Natural killer cell (primary cell): ENCODE data around the gene DUSP2. TPM values are rescaled to one million over a fixed set of nuclear protein-coding genes. Genes with fewer than 3 reads are reported as not detected.

Experiments used
- ATAC-seq, 3 donors: fragments of 150-1000 bp in 2 of 3; fragments of 200-7000 bp in 1 of 3; cut with Tn5 transposase; 1 replicate in 1 of 3; 2 replicates in 2 of 3; pipeline ENCODE4 v1.10.0; 2021; ENCODE audit warnings: mild to moderate bottlenecking in 2 of 3, moderate library complexity in 2 of 3
- DNase-seq, 2 donors: peaks; one replicate each; pipeline versions ENCODE4 v3.0.0 to v3.0.0-alpha.2; 2013 to 2021; ENCODE audit warnings: mixed read lengths in 1 of 2
- H3K27ac ChIP-seq: one replicate; pipeline ENCODE4 v1.5.1; 2013; ENCODE audit warnings: mild to moderate bottlenecking, low read length
- H3K27me3 ChIP-seq: one replicate; pipeline ENCODE4 v1.6.1; 2013; ENCODE audit warnings: low read length; ENCODE audit not compliant: control insufficient read depth, insufficient read depth
- H3K36me3 ChIP-seq: one replicate; pipeline ENCODE4 v1.6.1; 2013; ENCODE audit warnings: low read length; ENCODE audit not compliant: control insufficient read depth, insufficient read depth
- H3K4me1 ChIP-seq: one replicate; pipeline ENCODE4 v1.6.1; 2013; ENCODE audit warnings: low read length; ENCODE audit not compliant: control insufficient read depth, insufficient read depth
- H3K4me3 ChIP-seq: one replicate; pipeline ENCODE4 v1.5.1; 2013; ENCODE audit warnings: low read length
- H3K9me3 ChIP-seq: one replicate; pipeline ENCODE4 v1.6.1; 2013; ENCODE audit warnings: low read length; ENCODE audit not compliant: control insufficient read depth, insufficient read depth
- H3K27ac Mint-ChIP-seq, 2 donors: one replicate each; pipeline ENCODE4 v1.8.0; 2022; ENCODE audit warnings: mild to moderate bottlenecking in 2 of 2, mixed read lengths in 2 of 2, moderate library complexity in 1 of 2
- H3K27me3 Mint-ChIP-seq, 2 donors: one replicate each; pipeline ENCODE4 v1.8.0; 2022; ENCODE audit warnings: low read depth in 2 of 2, mixed read lengths in 2 of 2
- H3K36me3 Mint-ChIP-seq: one replicate; pipeline ENCODE4 v1.8.0; 2022; ENCODE audit warnings: mixed read lengths
- H3K4me1 Mint-ChIP-seq, 2 donors: one replicate each; pipeline ENCODE4 v1.8.0; 2022; ENCODE audit warnings: mixed read lengths in 2 of 2
- H3K4me3 Mint-ChIP-seq: one replicate; pipeline ENCODE4 v1.8.0; 2022; ENCODE audit warnings: mild to moderate bottlenecking, moderate library complexity, mixed read lengths
- H3K9me3 Mint-ChIP-seq, 2 donors: one replicate each; pipeline ENCODE4 v1.8.0; 2022; ENCODE audit warnings: mixed read lengths in 2 of 2
- WGBS: methylation state at CpG from one replicate; pipeline ENCODE4 v1.1.7; 2013; ENCODE audit warnings: missing lambda C conversion rate; ENCODE audit not compliant: insufficient coverage; 5-methylcytosine and 5-hydroxymethylcytosine counted together
- intact Hi-C: fragments of 100-400 bp; cut with micrococcal nuclease; formaldehyde crosslinking; loops from one replicate; pipeline ENCODE4 v1.14.2; 2022
- total RNA-seq, 4 donors: library from RNA; stranded (reverse); fragments of 120-200 nt in 1 of 4; gene quantifications; one replicate each; pipeline versions ENCODE4 v1.2.3 to v1.2.4, GENCODE V29; 2013 to 2022
- TF ChIP-seq, protein P1 (sequence below): fragments of 200-600 bp; IDR thresholded peaks from one replicate; pipeline ENCODE4 v1.8.0; 2022; ENCODE audit warnings: antibody characterized with exemption

The DUSP2 gene
- total RNA-seq, 3 donors from 2014 or later (not counting 1 experiment from before 2014, with no cell fraction given), result 300 to 564 (median 432) TPM

- H3K4me3 ChIP-seq, result no peak overlapping the region
- peaks cover 9% of the 10 kb centered on the region for H3K27me3 ChIP-seq
- H3K27me3 Mint-ChIP-seq, result peaks cover 20 to 21% of the 10 kb centered on the region in 2 donors
- no peaks in the 10 kb centered on the region for H3K36me3 ChIP-seq
- peaks cover 9 to 21% of the 10 kb centered on the region in 2 donors for H3K4me1 Mint-ChIP-seq
- peak overlapping the region; percentile 42 for H3K4me3 Mint-ChIP-seq
- H3K9me3 ChIP-seq, result no peaks in the 10 kb centered on the region
- H3K27ac Mint-ChIP-seq, result no peak overlapping the region
- H3K27ac ChIP-seq, result no peak overlapping the region
- WGBS, result 98% methylated on average over 13 of the region's 13 CpGs
- intact Hi-C loops, result loop anchor here (10.0 kb wide), 1 partner anchor 90 kb away; no protein-coding TSS in a partner anchor
- ATAC-seq (no peak), DNase-seq (no peak)
- H3K36me3 Mint-ChIP-seq, result no peaks in the 10 kb centered on the region
- H3K9me3 Mint-ChIP-seq, result no peaks in the 10 kb centered on the region
- H3K4me1 ChIP-seq, result peaks cover 8% of the 10 kb centered on the region
- TF ChIP-seq, protein P1, sequence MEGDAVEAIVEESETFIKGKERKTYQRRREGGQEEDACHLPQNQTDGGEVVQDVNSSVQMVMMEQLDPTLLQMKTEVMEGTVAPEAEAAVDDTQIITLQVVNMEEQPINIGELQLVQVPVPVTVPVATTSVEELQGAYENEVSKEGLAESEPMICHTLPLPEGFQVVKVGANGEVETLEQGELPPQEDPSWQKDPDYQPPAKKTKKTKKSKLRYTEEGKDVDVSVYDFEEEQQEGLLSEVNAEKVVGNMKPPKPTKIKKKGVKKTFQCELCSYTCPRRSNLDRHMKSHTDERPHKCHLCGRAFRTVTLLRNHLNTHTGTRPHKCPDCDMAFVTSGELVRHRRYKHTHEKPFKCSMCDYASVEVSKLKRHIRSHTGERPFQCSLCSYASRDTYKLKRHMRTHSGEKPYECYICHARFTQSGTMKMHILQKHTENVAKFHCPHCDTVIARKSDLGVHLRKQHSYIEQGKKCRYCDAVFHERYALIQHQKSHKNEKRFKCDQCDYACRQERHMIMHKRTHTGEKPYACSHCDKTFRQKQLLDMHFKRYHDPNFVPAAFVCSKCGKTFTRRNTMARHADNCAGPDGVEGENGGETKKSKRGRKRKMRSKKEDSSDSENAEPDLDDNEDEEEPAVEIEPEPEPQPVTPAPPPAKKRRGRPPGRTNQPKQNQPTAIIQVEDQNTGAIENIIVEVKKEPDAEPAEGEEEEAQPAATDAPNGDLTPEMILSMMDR, result no peak
Observed at GRCh38 chr2:96114546-96114902, 30.7 kb downstream of the DUSP2 start.

DNA sequence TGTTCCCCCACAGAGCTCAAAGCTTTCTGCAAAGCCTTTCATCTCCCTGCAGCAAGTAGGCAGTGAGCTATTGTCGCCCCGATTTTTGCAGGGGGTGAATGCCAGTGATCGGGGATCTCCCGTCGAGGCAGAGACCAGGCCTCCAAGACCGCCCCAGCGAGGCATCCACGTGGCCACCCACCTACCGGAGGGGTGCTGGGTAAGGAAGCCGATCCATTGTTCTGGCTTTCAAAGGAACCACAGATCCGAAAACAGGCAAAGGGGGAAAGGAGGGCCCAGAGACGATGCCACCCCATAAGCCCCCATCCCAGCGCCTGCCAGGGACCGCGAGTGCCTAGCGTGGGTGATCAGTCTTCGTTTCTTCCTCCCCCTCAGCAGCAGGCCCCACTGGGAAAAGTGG lies 31.3 kb downstream of the DUSP2 start:
- Histone ChIP-seq H3K4me1 (peaks cover 8% of the 10 kb centered on the region), H3K27me3 (peaks cover 9% of the 10 kb centered on the region), H3K9me3 (no peaks in the 10 kb centered on the region), H3K36me3 (no peaks in the 10 kb centered on the region), H3K4me3 (no peak overlapping the region), H3K27ac (no peak overlapping the region)
- DNase-seq (no peak), ATAC-seq (no peak)
- H3K27ac Mint-ChIP-seq, result no peak overlapping the region
- TF ChIP-seq, protein P1, result no peak
- no peak overlapping the region for H3K4me3 Mint-ChIP-seq
- intact Hi-C loops, result loop anchor here (10.0 kb wide), 1 partner anchor 89 kb away; no protein-coding TSS in a partner anchor
- no peaks in the 10 kb centered on the region for H3K36me3 Mint-ChIP-seq
- H3K4me1 Mint-ChIP-seq, result peaks cover 9 to 21% of the 10 kb centered on the region in 2 donors
- H3K27me3 Mint-ChIP-seq, result peaks cover 15 to 16% of the 10 kb centered on the region in 2 donors
- no peaks in the 10 kb centered on the region for H3K9me3 Mint-ChIP-seq
- WGBS, result 91% methylated on average over 12 of the region's 17 CpGs

- Mint-ChIP-seq H3K36me3 (no peaks in the 10 kb centered on the region), H3K4me3 (no peak overlapping the region), H3K27me3 (peaks cover 12 to 13% of the 10 kb centered on the region in 2 donors), H3K4me1 (peaks cover 9 to 21% of the 10 kb centered on the region in 2 donors), H3K9me3 (no peaks in the 10 kb centered on the region), H3K27ac (no peak overlapping the region)
- 88% methylated on average over 7 of the region's 7 CpGs for WGBS
- peak in 1 of 2 donors; percentile 47 for DNase-seq
- Histone ChIP-seq H3K4me3 (no peak overlapping the region), H3K4me1 (peaks cover 8% of the 10 kb centered on the region), H3K27me3 (peaks cover 9% of the 10 kb centered on the region), H3K36me3 (no peaks in the 10 kb centered on the region), H3K27ac (no peak overlapping the region), H3K9me3 (no peaks in the 10 kb centered on the region)
- intact Hi-C loops, result loop anchor here (10.0 kb wide), 1 partner anchor 89 kb away; no protein-coding TSS in a partner anchor
- TF ChIP-seq, protein P1, result no peak
- ATAC-seq, result no peak
Observed at GRCh38 chr2:96113367-96113677, 31.9 kb downstream of the DUSP2 start.
